IMR-90 (cell line): Measurements from ENCODE around the gene GPRIN3.

Experiments
- CEBPB ChIP-seq: IDR thresholded peaks from 2 replicates; pipeline ENCODE4 v1.6.1; 2012; ENCODE audit warnings: low read depth, low read length, improper control_type of control experiment
- MAFK ChIP-seq: IDR thresholded peaks from 2 replicates; pipeline ENCODE4 v1.6.1; 2012; ENCODE audit warnings: low read depth, low read length, improper control_type of control experiment
- POLR2A ChIP-seq: IDR thresholded peaks from 2 replicates; pipeline ENCODE4 v1.6.1; 2012; ENCODE audit warnings: mild to moderate bottlenecking, low read depth, low read length
- RAD21 ChIP-seq: IDR thresholded peaks from 2 replicates; pipeline ENCODE4 v1.6.1; 2012; ENCODE audit warnings: low read length, improper control_type of control experiment
- TF ChIP-seq, protein P1 (sequence below): conservative IDR thresholded peaks from 2 replicates; pipeline ENCODE4 v1.5.1; 2012; ENCODE audit warnings: mild to moderate bottlenecking, low read depth, low read length, improper control_type of control experiment
- TF ChIP-seq, protein P2 (sequence below): fragments of 150-350 bp; IDR thresholded peaks from 2 replicates; pipeline ENCODE4 v1.6.1; 2017; ENCODE audit warnings: mild to moderate bottlenecking, antibody characterized with exemption, low read length, low read depth

DNA sequence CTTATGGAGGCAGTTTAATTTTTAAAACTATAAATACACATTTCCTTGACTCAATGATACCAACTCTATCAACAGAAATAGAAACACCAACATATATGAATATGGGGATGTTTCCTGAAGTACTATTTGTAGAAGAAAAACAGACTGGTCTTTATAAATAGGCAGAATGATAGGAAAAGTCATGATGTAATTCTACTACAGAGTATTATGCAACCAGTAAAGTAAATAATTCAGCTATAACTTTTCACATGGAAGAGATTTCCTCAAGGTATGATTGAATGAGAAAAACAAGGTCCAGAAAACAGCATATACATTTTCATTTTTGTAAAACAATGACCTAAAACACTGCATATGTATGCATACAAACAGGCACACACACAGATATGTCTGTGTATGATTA, 56.2 kb downstream of the GPRIN3 start:
- TF ChIP-seq CEBPB (no peak), RAD21 (no peak), MAFK (no peak), POLR2A (no peak)
- TF ChIP-seq, protein P1, sequence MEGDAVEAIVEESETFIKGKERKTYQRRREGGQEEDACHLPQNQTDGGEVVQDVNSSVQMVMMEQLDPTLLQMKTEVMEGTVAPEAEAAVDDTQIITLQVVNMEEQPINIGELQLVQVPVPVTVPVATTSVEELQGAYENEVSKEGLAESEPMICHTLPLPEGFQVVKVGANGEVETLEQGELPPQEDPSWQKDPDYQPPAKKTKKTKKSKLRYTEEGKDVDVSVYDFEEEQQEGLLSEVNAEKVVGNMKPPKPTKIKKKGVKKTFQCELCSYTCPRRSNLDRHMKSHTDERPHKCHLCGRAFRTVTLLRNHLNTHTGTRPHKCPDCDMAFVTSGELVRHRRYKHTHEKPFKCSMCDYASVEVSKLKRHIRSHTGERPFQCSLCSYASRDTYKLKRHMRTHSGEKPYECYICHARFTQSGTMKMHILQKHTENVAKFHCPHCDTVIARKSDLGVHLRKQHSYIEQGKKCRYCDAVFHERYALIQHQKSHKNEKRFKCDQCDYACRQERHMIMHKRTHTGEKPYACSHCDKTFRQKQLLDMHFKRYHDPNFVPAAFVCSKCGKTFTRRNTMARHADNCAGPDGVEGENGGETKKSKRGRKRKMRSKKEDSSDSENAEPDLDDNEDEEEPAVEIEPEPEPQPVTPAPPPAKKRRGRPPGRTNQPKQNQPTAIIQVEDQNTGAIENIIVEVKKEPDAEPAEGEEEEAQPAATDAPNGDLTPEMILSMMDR, result no peak
- TF ChIP-seq, protein P2, sequence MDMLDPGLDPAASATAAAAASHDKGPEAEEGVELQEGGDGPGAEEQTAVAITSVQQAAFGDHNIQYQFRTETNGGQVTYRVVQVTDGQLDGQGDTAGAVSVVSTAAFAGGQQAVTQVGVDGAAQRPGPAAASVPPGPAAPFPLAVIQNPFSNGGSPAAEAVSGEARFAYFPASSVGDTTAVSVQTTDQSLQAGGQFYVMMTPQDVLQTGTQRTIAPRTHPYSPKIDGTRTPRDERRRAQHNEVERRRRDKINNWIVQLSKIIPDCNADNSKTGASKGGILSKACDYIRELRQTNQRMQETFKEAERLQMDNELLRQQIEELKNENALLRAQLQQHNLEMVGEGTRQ, result no peak
